Left renal pelvis (tissue), 4 donors: ENCODE data around the gene NFKBIZ. TPM values are rescaled to one million over a fixed set of nuclear protein-coding genes. Genes with fewer than 3 reads are reported as not detected.

Source experiments
- DNase-seq, 4 donors: peaks; one replicate each; pipeline ENCODE4 v3.0.0-alpha.2; 2013; ENCODE audit warnings: low read depth in 4 of 4, low spot score in 3 of 4
- polyA plus RNA-seq, 4 donors: library from polyadenylated mRNA; unstranded; fragments of 120-200 nt; gene quantifications; one replicate each; pipeline ENCODE4 v1.2.1, GENCODE V29; 2013; ENCODE audit not compliant: insufficient read length in 4 of 4

Gene NFKBIZ
- polyA plus RNA-seq: 10 to 100 TPM in 2 of 4 donors, 1 to 10 TPM in 2; 5.2 to 70.8 (median 9.3) TPM

DNA sequence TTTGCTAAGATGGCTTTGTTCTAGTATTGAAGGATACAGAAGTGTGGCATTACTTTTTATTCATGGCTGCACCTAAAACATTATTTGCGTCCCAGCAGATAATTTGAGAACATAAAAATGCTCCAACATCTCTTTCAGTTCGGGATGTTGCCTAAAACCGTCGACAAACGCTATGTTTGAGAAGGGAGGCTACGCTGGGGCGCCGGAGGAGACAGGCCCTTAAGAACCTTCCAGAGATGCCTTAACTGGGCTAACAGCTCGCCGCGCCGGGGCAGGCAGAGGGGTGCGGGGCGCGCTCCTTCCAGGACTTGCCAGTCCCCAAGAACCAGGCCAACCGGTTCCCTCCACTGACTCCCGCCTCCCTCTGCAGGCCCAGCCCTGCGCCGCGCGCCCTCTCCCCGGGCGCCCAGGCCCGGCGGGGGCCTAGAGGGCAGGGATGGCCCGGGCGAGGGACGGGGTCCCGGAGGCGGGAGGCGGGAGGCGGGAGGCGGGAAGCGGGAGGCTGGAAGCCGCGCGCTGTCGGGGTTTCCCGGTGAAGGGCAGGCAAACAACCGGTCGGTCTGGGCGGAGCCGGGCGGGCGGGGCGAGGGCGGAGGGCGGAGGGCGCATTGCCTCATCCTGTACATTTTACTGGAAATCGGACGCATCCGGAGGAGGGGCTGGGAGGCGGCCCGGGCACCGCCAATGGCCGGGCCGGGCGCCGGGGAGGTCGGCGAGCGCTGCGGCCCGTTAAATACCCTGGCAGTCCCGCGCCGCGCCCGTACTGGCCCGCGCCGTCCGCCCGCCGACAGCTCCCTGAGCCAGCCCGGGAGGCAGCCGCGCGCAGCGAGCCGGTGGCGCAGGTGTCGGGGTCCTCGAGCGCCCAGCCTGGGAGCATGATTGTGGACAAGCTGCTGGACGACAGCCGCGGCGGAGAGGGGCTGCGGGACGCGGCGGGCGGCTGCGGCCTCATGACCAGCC, at the start of gene NFKBIZ:
TSS of gene NFKBIZ (plus strand) at position 761 of the 960 bp plus-strand sequence. CDS start at position 876, 115 bp downstream.
- peak; percentile 67 to 82 (median 74) for DNase-seq

- DNase-seq: no peak
Measured at GRCh38 chr3:101801174-101801573, 48.1 kb upstream of the NFKBIZ start.

DNA sequence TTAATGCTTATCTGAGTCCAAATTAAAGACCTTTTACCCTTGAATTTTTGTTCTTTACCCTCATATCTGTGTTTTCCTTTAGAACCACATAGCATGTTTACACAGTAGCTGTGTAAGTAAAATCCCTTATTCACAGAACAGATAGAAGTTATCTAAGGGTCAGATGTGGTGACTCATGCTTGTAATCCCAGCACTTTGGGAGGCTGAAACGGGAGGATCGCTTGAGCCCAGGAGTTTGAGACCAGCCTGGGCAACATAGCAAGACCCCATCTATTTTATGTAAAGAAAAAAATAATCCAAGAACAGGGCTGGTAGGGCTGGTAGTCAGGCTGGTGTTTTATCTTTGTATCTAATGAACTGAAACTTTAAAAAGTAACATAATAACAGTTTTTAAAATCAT, 47.1 kb upstream of the NFKBIZ start:
- DNase-seq: no peak

- peak in 2 of 4 donors; percentile 46 to 51 for DNase-seq
Measured at GRCh38 chr3:101803173-101803782, 46.0 kb upstream of the NFKBIZ start.

DNA sequence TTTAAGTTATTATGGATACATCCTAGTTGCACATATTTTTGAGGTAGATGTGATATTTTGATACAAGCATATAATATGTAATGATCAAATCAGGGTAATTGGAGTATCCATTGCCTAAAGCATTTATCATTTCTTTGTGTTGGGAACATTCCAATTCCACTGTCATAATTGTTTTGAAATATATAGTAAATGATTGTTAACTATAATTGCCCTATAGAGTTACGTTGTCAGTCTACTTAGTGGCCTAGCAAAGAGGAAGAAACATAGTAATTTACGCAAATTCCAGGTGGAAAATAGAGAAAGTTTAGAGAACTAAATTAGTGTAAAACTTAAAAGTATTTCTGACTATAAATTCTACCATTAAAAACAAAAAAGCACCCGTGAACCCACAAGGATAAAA, 45.4 kb upstream of the NFKBIZ start:
- no peak for DNase-seq

- DNase-seq: no peak
Measured at GRCh38 chr3:101806491-101806890, 42.8 kb upstream of the NFKBIZ start.

- DNase-seq: no peak
Measured at GRCh38 chr3:101807888-101808287, 41.4 kb upstream of the NFKBIZ start.

DNA sequence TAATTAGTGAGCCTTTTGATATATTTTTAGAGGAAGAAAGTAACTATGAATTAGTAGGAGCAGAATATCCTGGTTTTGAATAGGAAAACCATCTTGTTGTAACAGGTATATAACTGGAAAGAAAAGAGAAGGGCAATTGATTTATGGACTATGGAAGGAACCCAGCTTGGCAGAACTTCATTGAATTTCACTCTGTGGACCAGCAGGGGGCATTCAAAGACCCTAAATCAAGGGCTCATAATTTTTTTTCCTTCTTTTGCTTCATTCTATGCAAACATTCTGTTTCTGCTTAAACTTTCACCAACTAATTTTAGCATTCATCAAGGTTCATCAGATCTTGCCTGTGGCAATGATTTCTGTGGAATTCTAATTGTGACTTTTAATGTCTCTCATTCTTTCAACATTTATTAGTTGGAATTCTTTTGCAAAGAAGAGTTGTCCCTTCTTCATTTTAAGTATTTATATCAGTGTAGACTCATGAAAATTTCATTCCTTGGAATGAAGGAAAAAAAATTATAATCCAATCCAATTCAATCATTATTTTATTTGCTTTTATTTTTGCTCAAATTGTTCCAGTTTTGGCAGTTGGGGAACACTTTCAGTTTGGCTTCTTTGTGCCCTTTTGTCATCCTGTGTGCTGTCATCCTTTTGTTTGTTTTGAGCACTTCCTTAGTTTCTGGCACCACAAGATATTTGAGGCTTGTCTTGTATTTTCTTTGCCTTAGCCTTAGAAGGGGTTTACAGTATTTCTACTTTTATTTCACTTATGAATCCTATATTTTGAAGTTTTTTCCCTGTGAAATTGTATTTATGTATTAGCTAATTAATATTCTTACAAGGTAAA, 39.9 kb upstream of the NFKBIZ start:
- no peak for DNase-seq

- no peak for DNase-seq
Measured at GRCh38 chr3:101810022-101810418, 39.3 kb upstream of the NFKBIZ start.

DNA sequence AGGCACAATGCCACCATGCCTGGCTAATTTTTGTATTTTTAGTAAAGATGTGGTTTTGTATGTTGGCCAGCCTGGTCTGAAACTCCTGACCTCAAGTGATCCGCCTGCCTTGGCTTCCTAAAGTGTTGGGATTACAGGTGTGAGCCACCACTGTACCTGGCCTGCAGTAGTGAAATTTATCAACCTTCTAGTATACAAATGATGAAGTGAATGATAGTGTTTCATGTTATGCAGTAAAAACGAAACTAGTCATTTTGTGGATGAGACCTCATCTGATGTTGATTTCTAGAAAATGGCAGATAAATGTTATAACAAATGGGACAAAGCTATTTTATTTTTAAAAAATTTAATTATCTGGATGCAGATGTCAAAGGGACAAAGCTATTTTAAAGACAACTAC, 37.4 kb upstream of the NFKBIZ start:
- no peak for DNase-seq

DNA sequence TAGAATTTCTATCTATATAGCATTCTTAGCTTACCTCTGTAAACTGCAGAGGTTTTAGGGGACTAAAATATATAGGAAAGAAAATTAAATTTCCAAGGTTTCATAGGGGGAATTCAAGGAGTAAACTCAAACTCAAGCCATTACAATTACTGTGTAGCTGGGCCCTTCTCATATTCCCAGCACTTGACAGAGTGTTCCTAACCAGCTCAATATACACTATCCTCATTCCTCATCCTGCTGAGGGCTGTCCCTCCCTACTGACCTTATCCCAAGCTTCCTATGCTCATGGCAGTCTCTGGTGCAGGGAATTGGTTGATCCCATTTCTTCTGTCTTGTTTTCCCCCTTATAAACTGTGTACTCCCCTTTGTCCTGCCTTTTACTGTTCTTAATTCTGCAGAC, 36.4 kb upstream of the NFKBIZ start:
- no peak for DNase-seq

- no peak for DNase-seq
Measured at GRCh38 chr3:101813817-101814440, 35.4 kb upstream of the NFKBIZ start.

DNA sequence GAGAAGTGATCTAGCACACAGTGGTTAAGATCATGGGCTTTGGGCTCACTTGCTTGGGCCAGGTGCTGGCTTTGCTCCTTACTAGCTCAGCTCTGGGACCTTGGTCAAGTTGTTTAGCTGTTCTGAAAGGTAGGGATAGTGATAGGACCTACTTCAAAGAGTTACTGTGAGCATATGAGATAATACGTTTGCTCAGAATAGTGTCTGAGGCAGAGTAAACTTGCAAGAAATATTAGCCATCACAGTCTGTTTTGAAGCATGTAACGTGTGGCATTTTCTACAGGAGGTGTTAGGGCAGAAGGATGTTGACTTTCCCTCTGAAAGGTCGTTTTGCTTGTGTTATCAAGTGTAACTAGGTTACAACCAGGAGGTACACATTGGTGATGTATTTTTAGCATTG, 34.5 kb upstream of the NFKBIZ start:
- no peak for DNase-seq

- no peak for DNase-seq
Measured at GRCh38 chr3:101816215-101817149, 32.8 kb upstream of the NFKBIZ start.

- DNase-seq: no peak
Measured at GRCh38 chr3:101817992-101818391, 31.3 kb upstream of the NFKBIZ start.

- no peak for DNase-seq
Measured at GRCh38 chr3:101819649-101820206, 29.6 kb upstream of the NFKBIZ start.

- DNase-seq: no peak
Measured at GRCh38 chr3:101821503-101821902, 27.8 kb upstream of the NFKBIZ start.

- DNase-seq: no peak
Measured at GRCh38 chr3:101823525-101823924, 25.8 kb upstream of the NFKBIZ start.

- no peak for DNase-seq
Measured at GRCh38 chr3:101824702-101825101, 24.6 kb upstream of the NFKBIZ start.
